ENCODE data around the gene PDHX.

The PDHX gene

GRCh38 chr11:34959770-34960169 lies 43.4 kb downstream of the PDHX start:
- no peak for DNase-seq

- DNase-seq, result no peak
These were observed 43.9 kb downstream of the PDHX start for GRCh38 chr11:34960277-34960676.

GRCh38 chr11:34962034-34962433 lies 45.6 kb downstream of the PDHX start:
- no peak for DNase-seq

- DNase-seq, result no peak
These were observed 46.9 kb downstream of the PDHX start for GRCh38 chr11:34963351-34963750.

- no peak for DNase-seq
These were observed 48.4 kb downstream of the PDHX start for GRCh38 chr11:34964610-34965331.

- no peak for DNase-seq
These were observed 52.4 kb downstream of the PDHX start for GRCh38 chr11:34968862-34969261.

- DNase-seq, result no peak
These were observed 53.6 kb downstream of the PDHX start for GRCh38 chr11:34970033-34970432.

- no peak for DNase-seq
These were observed 54.1 kb downstream of the PDHX start for GRCh38 chr11:34970480-34970879.

GRCh38 chr11:34971928-34972327 lies 55.5 kb downstream of the PDHX start:
- DNase-seq, result no peak

GRCh38 chr11:34972366-34972765 lies 55.9 kb downstream of the PDHX start:
- DNase-seq, result no peak

- no peak for DNase-seq
These were observed 56.5 kb downstream of the PDHX start for GRCh38 chr11:34972892-34973291.

GRCh38 chr11:34975482-34975881 lies 59.1 kb downstream of the PDHX start:
- no peak for DNase-seq

GRCh38 chr11:34976496-34977088 lies 60.2 kb downstream of the PDHX start:
- DNase-seq, result no peak

- DNase-seq, result no peak
These were observed 60.9 kb downstream of the PDHX start for GRCh38 chr11:34977089-34977912.

GRCh38 chr11:34978236-34979191 lies 62.1 kb downstream of the PDHX start:
- no peak for DNase-seq

- no peak for DNase-seq
These were observed 68.1 kb downstream of the PDHX start for GRCh38 chr11:34984514-34984913.

GRCh38 chr11:34986883-34987520 lies 70.6 kb downstream of the PDHX start:
- no peak for DNase-seq

- no peak for DNase-seq
These were observed 71.2 kb downstream of the PDHX start for GRCh38 chr11:34987617-34988016.

GRCh38 chr11:34988294-34989255 lies 72.2 kb downstream of the PDHX start:
- no peak for DNase-seq

GRCh38 chr11:34990916-34991315 lies 74.5 kb downstream of the PDHX start:
- DNase-seq, result no peak

GRCh38 chr11:34994854-34995253 lies 78.4 kb downstream of the PDHX start:
- DNase-seq, result no peak

Measured in T1000 (cell line).